Stimulated activated CD4-positive, alpha-beta T cell treated with anti-CD3 and anti-CD28 coated beads, Interleukin-1b, Interleukin-23, amount 100 ng/mL, for 1 hour (primary cell): ENCODE measurements around the gene ZNF467.

ENCODE experiments used
- DNase-seq, 2 donors: peaks; one replicate each; pipeline ENCODE4 v3.0.0-alpha.2; 2020; ENCODE audit warnings: low read depth in 2 of 2

The ZNF467 gene

GRCh38 chr7:149772241-149772955, 990 bp downstream of the ZNF467 start:
- DNase-seq: no peak

- peak; percentile 69 to 80 for DNase-seq
These were observed 1.6 kb downstream of the ZNF467 start for GRCh38 chr7:149771720-149772240.

- no peak for DNase-seq
These were observed 2.4 kb downstream of the ZNF467 start for GRCh38 chr7:149770728-149771636.

GRCh38 chr7:149769915-149770314, 3.5 kb downstream of the ZNF467 start:
- no peak for DNase-seq

GRCh38 chr7:149768931-149769330, 4.5 kb downstream of the ZNF467 start:
- no peak for DNase-seq

- DNase-seq: no peak
These were observed 6.3 kb downstream of the ZNF467 start for GRCh38 chr7:149767068-149767467.

- no peak for DNase-seq
These were observed 7.2 kb downstream of the ZNF467 start for GRCh38 chr7:149766135-149766675.

- no peak for DNase-seq
These were observed 7.8 kb downstream of the ZNF467 start for GRCh38 chr7:149765399-149766121.

GRCh38 chr7:149764481-149765398, 8.6 kb downstream of the ZNF467 start:
- DNase-seq: no peak

- no peak for DNase-seq
These were observed 9.7 kb downstream of the ZNF467 start for GRCh38 chr7:149763563-149764240.

GRCh38 chr7:149762610-149763009, 10.8 kb downstream of the ZNF467 start:
- no peak for DNase-seq

GRCh38 chr7:149762089-149762488, 11.3 kb downstream of the ZNF467 start:
- no peak for DNase-seq

- DNase-seq: no peak
These were observed 12.1 kb downstream of the ZNF467 start for GRCh38 chr7:149761307-149761706.

GRCh38 chr7:149760538-149760937, 12.8 kb downstream of the ZNF467 start:
- DNase-seq: no peak

- DNase-seq: no peak
These were observed 14.1 kb downstream of the ZNF467 start for GRCh38 chr7:149759093-149759860.

GRCh38 chr7:149753375-149754233, 19.8 kb downstream of the ZNF467 start:
- DNase-seq: no peak

- DNase-seq: no peak
These were observed 20.7 kb downstream of the ZNF467 start for GRCh38 chr7:149752646-149753045.

GRCh38 chr7:149751043-149751775, 22.2 kb downstream of the ZNF467 start:
- no peak for DNase-seq
